ENCODE results near the gene HMOX1. TPM values are rescaled to one million over a fixed set of nuclear protein-coding genes. Genes with fewer than 3 reads are reported as not detected.

Gene HMOX1
- total and polyA plus RNA-seq, 2 donors (not counting 3 experiments of a cell fraction or from before 2014, with no cell fraction given): 41.1 to 69.1 TPM

- no peak for TF ChIP-seq FOS (IDR thresholded peaks at IDR 0.05; ENCODE audit: borderline replicate concordance, insufficient read depth, low read length)
- TF ChIP-seq MAX (IDR thresholded peaks at IDR 0.05; ENCODE audit: insufficient read depth, insufficient read length): no peak
- no peak for TF ChIP-seq GATA2 (IDR thresholded peaks at IDR 0.05; ENCODE audit: insufficient read depth, insufficient read length, low read depth, low read length)
- no peak for TF ChIP-seq MYC (IDR thresholded peaks at IDR 0.05; ENCODE audit: low read depth, low read length)
- TF ChIP-seq EZH2 (IDR thresholded peaks at IDR 0.05; ENCODE audit: borderline replicate concordance, low read depth, low read length, severe bottlenecking): no peak
- no peak for TF ChIP-seq POLR2AphosphoS5 (IDR thresholded peaks at IDR 0.05; ENCODE audit: insufficient read depth, low read depth, low read length)
- TF ChIP-seq CTCF (IDR thresholded peaks at IDR 0.05; ENCODE audit: extremely low read depth in 1 of 2, insufficient read depth in 1 of 2, low read depth in 1 of 2, low read length in 2 of 2): no peak
- no peak for TF ChIP-seq JUN (IDR thresholded peaks at IDR 0.05; ENCODE audit: borderline replicate concordance, insufficient read depth, insufficient read length, low read depth)
- no peak for TF ChIP-seq POLR2A (IDR thresholded peaks at IDR 0.05; ENCODE audit: low read depth, low read length)
- H2AFZ ChIP-seq (ENCODE audit: low read depth, low read length): no peak overlapping the region
- H3K36me3 ChIP-seq (ENCODE audit: control insufficient read depth in 2 of 2, extremely low read depth in 1 of 2, insufficient read depth in 2 of 2, low read length in 2 of 2): peaks cover 0 to 32% of the 10 kb centered on the region in 2 experiments
- dilution Hi-C loops (cut with MboI; ENCODE audit: extremely low pct_ligation_motif_present, low sequenced_read_pairs): no loop called here
- CTCF ChIA-PET: interaction anchor here (1.5 kb wide), 1 partner anchor 10 kb away, joined by 7 read pairs; no protein-coding TSS in a partner anchor
- no peaks in the 10 kb centered on the region for H3K79me2 ChIP-seq (ENCODE audit: control insufficient read depth, insufficient read depth, low read length)
- no peaks in the 10 kb centered on the region for H3K27me3 ChIP-seq (ENCODE audit: control insufficient read depth in 2 of 2, insufficient read depth in 2 of 2, low read length in 2 of 2)
- DNase-seq (ENCODE audit: low read depth, low spot score) (no peak), FAIRE-seq (no peak)
- H3K27ac ChIP-seq (ENCODE audit: insufficient read depth, low read depth, low read length): no peak overlapping the region
- H3K9me1 ChIP-seq (replicated peaks; ENCODE audit: control insufficient read depth, extremely low read depth, insufficient read depth, low read length): no peaks in the 10 kb centered on the region
- POLR2A ChIA-PET: no interaction called here
- no TSS peak for BruUV-seq (replicated peaks)
- no peak overlapping the region for H3K4me3 ChIP-seq (replicated peaks in 1 of 3; ENCODE audit: insufficient read depth in 1 of 3, low read depth in 1 of 3, low read length in 3 of 3)
- H3K9me3 ChIP-seq (replicated peaks; ENCODE audit: control insufficient read depth, insufficient read depth, low read length): no peaks in the 10 kb centered on the region
- no peak overlapping the region for H3K4me2 ChIP-seq (ENCODE audit: insufficient read depth, low read length)
- no peak overlapping the region for H3K9ac ChIP-seq (replicated peaks; ENCODE audit: extremely low read depth, insufficient read depth, low read length)
- no peaks in the 10 kb centered on the region for H3K4me1 ChIP-seq (ENCODE audit: control insufficient read depth, extremely low read depth, insufficient read depth, low read length)
- intact Hi-C loops (cut with micrococcal nuclease): no loop called here
- H4K20me1 ChIP-seq (replicated peaks; ENCODE audit: control insufficient read depth, extremely low read depth, insufficient read depth, low read length): no peaks in the 10 kb centered on the region
Measured at GRCh38 chr22:35341090-35341874, 39.6 kb upstream of the HMOX1 start.

All from endothelial cell of umbilical vein (primary cell).